ENCODE data around the gene OR6C4. TPM values are rescaled to one million over a fixed set of nuclear protein-coding genes. Genes with fewer than 3 reads are reported as not detected.
"Not testable (repeated sequence)": the region's sequence is repeated elsewhere in the genome, so short reads cannot be mapped to it uniquely, and the experiment has no call there.

Gene OR6C4
- total RNA-seq, 1 experiment from 2014 or later = not detected

DNA sequence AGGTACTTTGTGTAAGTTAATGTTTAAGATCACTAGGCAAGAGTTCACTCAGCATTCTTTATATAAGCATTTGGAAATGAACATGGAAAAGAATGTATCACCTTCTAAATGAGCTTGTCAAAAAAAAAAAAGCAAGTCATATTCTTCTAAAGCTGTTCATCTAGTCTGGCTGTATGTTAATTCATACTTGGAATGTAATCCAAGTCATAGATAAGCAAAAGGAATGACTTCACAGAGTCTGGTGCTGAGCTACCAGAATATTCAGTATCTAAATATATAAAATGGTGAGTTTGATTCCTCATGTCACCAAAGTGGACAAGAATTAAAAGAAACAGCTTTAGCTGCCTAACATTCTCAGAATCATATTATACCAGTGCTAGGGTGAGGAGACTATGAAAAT lies 4.9 kb downstream of the OR6C4 start:
- BruUV-seq (replicated peaks) = no TSS peak
- H3K4me3 Mint-ChIP-seq (ENCODE audit: unreplicated experiment) = no peak overlapping the region
- no peaks in the 10 kb centered on the region for H3K4me1 ChIP-seq
- CTCF ChIA-PET = no interaction called here
- H3K27me3 ChIP-seq (replicated peaks; ENCODE audit: control insufficient read depth, insufficient read depth, low read length) = no peaks in the 10 kb centered on the region
- no peaks in the 10 kb centered on the region for H3K36me3 ChIP-seq (ENCODE audit: control insufficient read depth, insufficient read depth, low read length)
- peaks cover 6% of the 10 kb centered on the region; the same call in 1 of the 2 replicates for H3K9me3 ChIP-seq
- DNase-seq = no peak
- H3K36me3 Mint-ChIP-seq (ENCODE audit: insufficient read depth, unreplicated experiment) = no peaks in the 10 kb centered on the region
- H3K9me3 Mint-ChIP-seq (ENCODE audit: unreplicated experiment) = peaks cover 23% of the 10 kb centered on the region
- no peaks in the 10 kb centered on the region for H3K27me3 Mint-ChIP-seq (ENCODE audit: insufficient read depth, unreplicated experiment)
- no peaks in the 10 kb centered on the region for H3K4me1 Mint-ChIP-seq (ENCODE audit: low read depth, unreplicated experiment)
- no peak overlapping the region for H3K27ac Mint-ChIP-seq (ENCODE audit: unreplicated experiment)
- no peak for TF ChIP-seq CTCF (IDR thresholded peaks at IDR 0.05; ENCODE audit: insufficient read depth in 1 of 2, low read depth in 1 of 2, low read length in 1 of 2, severe bottlenecking in 1 of 2, unreplicated experiment in 1 of 2)
- intact Hi-C loops (cut with micrococcal nuclease; ENCODE audit: unreplicated experiment) = no loop called here
- no peak overlapping the region for H3K4me3 ChIP-seq (ENCODE audit: low read depth, low read length)
- POLR2A ChIA-PET = no interaction called here

DNA sequence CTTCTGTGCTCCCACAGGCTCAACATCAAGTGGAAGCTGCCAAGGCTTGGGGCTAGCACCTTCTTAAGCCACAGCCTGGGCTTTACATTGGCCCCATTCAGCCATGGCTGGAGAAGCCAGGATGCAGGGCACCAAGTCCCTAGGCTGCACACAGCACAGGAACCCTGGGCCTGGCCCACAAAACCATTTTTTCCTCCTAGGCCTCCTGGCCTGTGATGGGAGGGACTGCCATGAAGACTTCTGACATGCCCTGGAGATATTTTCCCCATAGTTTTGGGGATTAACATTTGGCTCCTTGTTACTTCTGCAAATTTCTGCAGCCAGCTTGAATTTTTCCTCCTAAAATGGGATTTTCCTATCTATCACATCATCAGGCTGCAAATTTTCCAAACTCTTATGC lies 20.7 kb downstream of the OR6C4 start:
- H3K36me3 Mint-ChIP-seq (ENCODE audit: insufficient read depth, unreplicated experiment); H3K4me3 ChIP-seq (ENCODE audit: low read depth, low read length); intact Hi-C loops (cut with micrococcal nuclease; ENCODE audit: unreplicated experiment); H3K27me3 Mint-ChIP-seq (ENCODE audit: insufficient read depth, unreplicated experiment); POLR2A ChIA-PET; H3K27ac Mint-ChIP-seq (ENCODE audit: unreplicated experiment); DNase-seq; BruUV-seq (replicated peaks); H3K4me1 ChIP-seq; CTCF ChIA-PET; H3K4me1 Mint-ChIP-seq (ENCODE audit: low read depth, unreplicated experiment); H3K4me3 Mint-ChIP-seq (ENCODE audit: unreplicated experiment); H3K27me3 ChIP-seq (replicated peaks; ENCODE audit: control insufficient read depth, insufficient read depth, low read length); H3K36me3 ChIP-seq (ENCODE audit: control insufficient read depth, insufficient read depth, low read length): not testable (repeated sequence)
- peaks cover 38% of the 10 kb centered on the region for H3K9me3 Mint-ChIP-seq (ENCODE audit: unreplicated experiment)
- peaks cover 17% of the 10 kb centered on the region for H3K9me3 ChIP-seq

DNA sequence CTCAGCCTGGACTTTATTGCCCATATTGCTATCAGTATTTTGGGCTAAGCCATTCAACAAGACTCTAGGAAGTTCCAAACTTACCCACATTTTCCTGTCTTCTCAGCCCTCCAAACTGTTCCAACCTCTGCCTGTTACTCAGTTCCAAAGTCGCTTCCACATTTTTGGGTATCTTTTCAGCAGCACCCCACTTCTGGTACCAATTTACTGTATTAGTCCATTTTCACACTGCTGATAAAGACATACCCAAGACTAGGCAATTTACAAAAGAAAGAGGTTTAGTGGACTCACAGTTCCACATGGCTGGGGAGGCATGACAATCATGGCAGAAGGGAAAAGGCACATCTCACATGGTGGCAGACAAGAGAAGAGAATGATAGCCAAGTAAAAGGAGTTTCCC lies 21.3 kb downstream of the OR6C4 start:
- DNase-seq; H3K36me3 ChIP-seq (ENCODE audit: control insufficient read depth, insufficient read depth, low read length); H3K4me3 Mint-ChIP-seq (ENCODE audit: unreplicated experiment); H3K27ac Mint-ChIP-seq (ENCODE audit: unreplicated experiment); H3K36me3 Mint-ChIP-seq (ENCODE audit: insufficient read depth, unreplicated experiment); H3K4me1 Mint-ChIP-seq (ENCODE audit: low read depth, unreplicated experiment); POLR2A ChIA-PET; H3K4me1 ChIP-seq; BruUV-seq (replicated peaks); H3K4me3 ChIP-seq (ENCODE audit: low read depth, low read length); H3K27me3 ChIP-seq (replicated peaks; ENCODE audit: control insufficient read depth, insufficient read depth, low read length); intact Hi-C loops (cut with micrococcal nuclease; ENCODE audit: unreplicated experiment); CTCF ChIA-PET; H3K27me3 Mint-ChIP-seq (ENCODE audit: insufficient read depth, unreplicated experiment): not testable (repeated sequence)
- H3K9me3 Mint-ChIP-seq (ENCODE audit: unreplicated experiment) = peaks cover 38% of the 10 kb centered on the region
- peaks cover 17% of the 10 kb centered on the region for H3K9me3 ChIP-seq

DNA sequence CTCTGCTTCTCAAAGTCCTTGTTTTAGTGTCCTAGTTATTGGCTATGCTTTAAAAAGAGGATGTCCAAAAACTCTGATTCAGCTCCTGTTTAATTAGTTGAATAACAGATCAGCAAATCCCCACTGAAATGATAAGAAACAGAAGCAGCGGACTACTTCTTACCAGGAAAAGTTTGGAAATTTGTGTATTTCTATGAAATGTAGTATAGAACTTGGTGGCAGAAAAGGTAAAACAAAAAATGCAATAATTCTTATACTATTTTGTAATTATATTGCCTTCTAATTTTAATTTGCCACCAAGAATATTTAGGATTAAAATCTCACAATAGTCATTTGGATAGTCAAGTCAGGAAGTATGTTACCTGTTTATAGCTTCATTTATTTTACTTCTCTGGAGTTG lies 22.8 kb downstream of the OR6C4 start, which contains the start of gene OR2AP1:
Gene OR2AP1 (plus strand): TSS at position 301 of the 400 bp plus-strand sequence. CDS start 1,947 bp downstream, outside the sequence.
- H3K36me3 Mint-ChIP-seq (ENCODE audit: insufficient read depth, unreplicated experiment) = no peaks in the 10 kb centered on the region
- POLR2A ChIA-PET = no interaction called here

More for the DNA sequence above, 22.8 kb downstream of the OR6C4 start, which contains the start of gene OR2AP1:
- no peaks in the 10 kb centered on the region for H3K27me3 ChIP-seq (replicated peaks; ENCODE audit: control insufficient read depth, insufficient read depth, low read length)
- H3K9me3 ChIP-seq = peaks cover 17% of the 10 kb centered on the region
- Mint-ChIP-seq H3K27me3 (ENCODE audit: insufficient read depth, unreplicated experiment) (peaks cover 3% of the 10 kb centered on the region), H3K27ac (ENCODE audit: unreplicated experiment) (no peak within 1 kb of the TSS), H3K4me1 (ENCODE audit: low read depth, unreplicated experiment) (no peaks in the 10 kb centered on the region), H3K9me3 (ENCODE audit: unreplicated experiment) (peaks cover 38% of the 10 kb centered on the region), H3K4me3 (ENCODE audit: unreplicated experiment) (no peak within 1 kb of the TSS)
- BruUV-seq (replicated peaks) = no TSS peak
- CTCF ChIA-PET = interaction anchor here (1.1 kb wide), 1 partner anchor 109 kb away, joined by 3 read pairs; a partner anchor contains a TSS
- DNase-seq = no peak
- H3K4me3 ChIP-seq (ENCODE audit: low read depth, low read length) = no peak within 1 kb of the TSS
- TF ChIP-seq CTCF (IDR thresholded peaks at IDR 0.05; ENCODE audit: insufficient read depth in 1 of 2, low read depth in 1 of 2, low read length in 1 of 2, severe bottlenecking in 1 of 2, unreplicated experiment in 1 of 2) = no peak
- intact Hi-C loops (cut with micrococcal nuclease; ENCODE audit: unreplicated experiment) = no loop called here
- H3K36me3 ChIP-seq (ENCODE audit: control insufficient read depth, insufficient read depth, low read length) = no peaks in the 10 kb centered on the region
- H3K4me1 ChIP-seq = no peaks in the 10 kb centered on the region
